Activated CD4-positive, alpha-beta T cell treated with anti-CD3 and anti-CD28 coated beads, Interleukin-2, amount 10 ng/mL, durations not matched to agents 7 days and 5 days (primary cell): ENCODE results near the gene ASB3. TPM values are rescaled to one million over a fixed set of nuclear protein-coding genes. Genes with fewer than 3 reads are reported as not detected.
"Not testable (repeated sequence)": the region's sequence is repeated elsewhere in the genome, so short reads cannot be mapped to it uniquely, and the experiment has no call there.

Experiments used
- CTCF ChIA-PET: fragments of 350-600 bp; sonication (Branson Sonifier 250); formaldehyde crosslinking; loops from one replicate; lab custom pipeline; 2021; ENCODE audit warnings: antibody characterized with exemption; lab: Charles Lee
- POLR2A ChIA-PET: fragments of 350-600 bp; sonication (Branson Sonifier 250); formaldehyde crosslinking; loops from one replicate; lab custom pipeline; 2021; ENCODE audit warnings: antibody characterized with exemption; lab: Charles Lee
- DNase-seq: peaks from one replicate; pipeline ENCODE4 v3.0.0-alpha.2; 2020
- H3K27ac Mint-ChIP-seq: one replicate; pipeline ENCODE4 v1.8.0; 2021; ENCODE audit warnings: mild to moderate bottlenecking, moderate library complexity, mixed read lengths
- H3K27me3 Mint-ChIP-seq: one replicate; pipeline ENCODE4 v1.8.0; 2021; ENCODE audit warnings: mixed read lengths
- H3K36me3 Mint-ChIP-seq: one replicate; pipeline ENCODE4 v1.8.0; 2021; ENCODE audit warnings: low read depth, mixed read lengths
- H3K4me1 Mint-ChIP-seq: one replicate; pipeline ENCODE4 v1.8.0; 2021; ENCODE audit warnings: mixed read lengths
- H3K4me3 Mint-ChIP-seq: one replicate; pipeline ENCODE4 v1.8.0; 2021; ENCODE audit warnings: mild to moderate bottlenecking, moderate library complexity, mixed read lengths
- H3K9me3 Mint-ChIP-seq: one replicate; pipeline ENCODE4 v1.8.0; 2021; ENCODE audit warnings: mixed read lengths
- total RNA-seq, 2 experiments: library from RNA; stranded (reverse); gene quantifications; one replicate each; pipeline ENCODE4 v1.2.3, GENCODE V29; 2021

ASB3 gene
- total RNA-seq, 2 experiments from 2014 or later: 20.2 to 23.3 TPM

- CTCF ChIA-PET: interaction anchor here (0.6 to 2.6 kb wide), 4 partner anchors 12 to 1263 kb away, joined by 3 to 9 read pairs (median 4); partner anchors contain the start of gene CHAC2
- peaks cover 31% of the 10 kb centered on the region for H3K4me1 Mint-ChIP-seq
Observed at GRCh38 chr2:53780056-53780455, 6.7 kb downstream of the ASB3 start.

GRCh38 chr2:53778536-53779162 lies 8.1 kb downstream of the ASB3 start:
- Mint-ChIP-seq H3K4me1 (peaks cover 22% of the 10 kb centered on the region), H3K36me3 (peaks cover 49% of the 10 kb centered on the region), H3K4me3 (no peak overlapping the region), H3K27ac (no peak overlapping the region), H3K27me3 (no peaks in the 10 kb centered on the region), H3K9me3 (no peaks in the 10 kb centered on the region)
- ChIA-PET CTCF (no interaction called here), POLR2A (no interaction called here)
- DNase-seq: no peak

More at GRCh38 chr2:53780056-53780455, 6.7 kb downstream of the ASB3 start:
- Mint-ChIP-seq H3K27ac (peak overlapping the region; percentile 17), H3K36me3 (peaks cover 43% of the 10 kb centered on the region), H3K27me3 (no peaks in the 10 kb centered on the region), H3K4me3 (no peak overlapping the region), H3K9me3 (no peaks in the 10 kb centered on the region)
- POLR2A ChIA-PET: no interaction called here
- DNase-seq: no peak

DNA sequence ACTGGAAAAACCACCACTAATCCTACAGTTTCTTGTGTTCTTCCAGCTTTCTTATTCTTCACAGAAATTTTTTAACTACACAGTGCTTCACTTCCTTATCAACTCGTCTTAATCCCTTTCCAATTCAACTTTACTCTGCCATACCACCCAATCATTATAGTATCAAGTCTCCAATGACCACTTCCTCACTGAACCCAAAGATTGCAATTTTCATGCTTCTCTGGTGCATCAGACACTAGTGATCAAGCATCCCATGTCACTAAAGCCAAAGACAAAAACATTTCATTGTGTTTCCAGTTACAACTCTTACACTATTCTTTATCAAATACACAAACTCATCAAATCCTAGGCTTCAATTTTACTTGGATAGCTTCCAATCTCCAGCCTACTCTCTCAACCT lies 9.6 kb downstream of the ASB3 start:
- H3K4me1 Mint-ChIP-seq: peaks cover 19% of the 10 kb centered on the region
- H3K27ac Mint-ChIP-seq: peak overlapping the region; percentile 0
- H3K36me3 Mint-ChIP-seq: peaks cover 52% of the 10 kb centered on the region
- H3K4me3 Mint-ChIP-seq: no peak overlapping the region
- POLR2A ChIA-PET: no interaction called here
- no peak for DNase-seq
- H3K9me3 Mint-ChIP-seq: peaks cover 2% of the 10 kb centered on the region
- no peaks in the 10 kb centered on the region for H3K27me3 Mint-ChIP-seq
- CTCF ChIA-PET: no interaction called here

DNA sequence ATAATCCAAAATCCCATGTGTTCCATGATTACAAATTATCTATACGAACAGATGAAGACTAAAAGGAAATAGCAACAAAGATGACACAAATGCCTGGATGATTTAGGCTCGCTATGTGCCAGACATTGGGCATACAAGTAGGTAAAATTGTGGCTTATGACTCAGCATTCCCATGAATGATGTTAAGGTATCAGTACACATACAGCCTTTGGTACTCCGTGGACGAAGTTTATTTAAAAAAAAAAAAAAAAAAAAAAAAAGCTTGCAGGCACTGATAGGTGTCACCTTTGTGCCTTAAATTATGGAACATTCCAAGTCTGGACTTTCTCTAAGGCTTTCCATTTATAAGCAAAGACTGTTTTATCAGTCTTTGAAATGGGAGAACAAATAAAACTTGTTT lies 16.5 kb downstream of the ASB3 start:
- no peak for DNase-seq
- peaks cover 26% of the 10 kb centered on the region for H3K36me3 Mint-ChIP-seq
- ChIA-PET CTCF (interaction anchor here (0.6 kb wide), 3 partner anchors 52 to 792 kb away, joined by 3 to 4 read pairs (median 3); no protein-coding TSS in a partner anchor), POLR2A (no interaction called here)
- no peak overlapping the region for H3K27ac Mint-ChIP-seq
- H3K27me3 Mint-ChIP-seq: no peaks in the 10 kb centered on the region
- H3K4me1 Mint-ChIP-seq: peaks cover 43% of the 10 kb centered on the region
- no peak overlapping the region for H3K4me3 Mint-ChIP-seq
- peaks cover 2% of the 10 kb centered on the region for H3K9me3 Mint-ChIP-seq

DNA sequence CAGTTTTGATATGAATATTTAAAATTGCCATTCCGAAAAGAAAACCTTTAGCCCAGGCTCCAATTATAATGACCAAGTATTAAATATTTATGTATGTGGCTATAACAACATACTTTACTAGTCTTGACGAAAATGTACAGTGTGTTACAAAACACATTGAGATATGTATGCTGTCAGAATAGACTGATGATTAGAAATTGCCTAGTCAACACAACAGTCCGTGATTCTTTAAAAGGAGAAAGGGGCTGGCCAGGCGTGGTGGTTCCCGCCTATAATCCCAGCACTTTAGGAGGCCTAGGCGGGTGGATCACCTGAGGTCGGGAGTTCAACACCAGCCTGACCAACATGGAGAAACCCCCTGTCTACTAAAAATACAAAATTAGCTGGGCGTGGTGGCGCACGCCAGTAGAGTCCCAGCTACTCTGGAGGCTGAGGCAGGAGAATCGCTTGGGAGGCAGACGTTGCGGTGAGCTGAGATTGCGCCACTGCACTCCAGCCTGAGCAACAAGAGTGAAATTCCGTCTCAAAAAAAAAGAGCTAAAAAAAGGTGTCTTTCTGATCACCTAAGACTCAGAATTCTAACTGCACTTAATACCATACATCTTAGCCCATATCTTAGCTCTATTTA lies 17.3 kb downstream of the ASB3 start:
- DNase-seq: no peak
- peak overlapping the region; percentile 90 for H3K4me3 Mint-ChIP-seq
- H3K27ac Mint-ChIP-seq: peak overlapping the region; percentile 22
- CTCF ChIA-PET: interaction anchor here (0.6 to 3.1 kb wide), 3 partner anchors 11 to 793 kb away, joined by 3 to 9 read pairs (median 3); no protein-coding TSS in a partner anchor
- POLR2A ChIA-PET: no interaction called here
- H3K36me3 Mint-ChIP-seq: peaks cover 26% of the 10 kb centered on the region
- H3K9me3 Mint-ChIP-seq: peaks cover 2% of the 10 kb centered on the region
- no peaks in the 10 kb centered on the region for H3K27me3 Mint-ChIP-seq
- peaks cover 43% of the 10 kb centered on the region for H3K4me1 Mint-ChIP-seq

GRCh38 chr2:53768242-53768542 lies 18.6 kb downstream of the ASB3 start:
- Mint-ChIP-seq H3K4me3 (peak overlapping the region; percentile 90), H3K27me3 (no peaks in the 10 kb centered on the region), H3K36me3 (peaks cover 27% of the 10 kb centered on the region), H3K9me3 (peaks cover 2% of the 10 kb centered on the region), H3K27ac (peak overlapping the region; percentile 97), H3K4me1 (peaks cover 40% of the 10 kb centered on the region)
- ChIA-PET CTCF (interaction anchor here (0.9 to 3.1 kb wide), 7 partner anchors 8 to 50 kb away, joined by 3 to 10 read pairs (median 7); no protein-coding TSS in a partner anchor), POLR2A (interaction anchor here (0.9 to 1.1 kb wide), 2 partner anchors 12 to 210 kb away, joined by 3 to 5 read pairs; no protein-coding TSS in a partner anchor)
- DNase-seq: no peak

DNA sequence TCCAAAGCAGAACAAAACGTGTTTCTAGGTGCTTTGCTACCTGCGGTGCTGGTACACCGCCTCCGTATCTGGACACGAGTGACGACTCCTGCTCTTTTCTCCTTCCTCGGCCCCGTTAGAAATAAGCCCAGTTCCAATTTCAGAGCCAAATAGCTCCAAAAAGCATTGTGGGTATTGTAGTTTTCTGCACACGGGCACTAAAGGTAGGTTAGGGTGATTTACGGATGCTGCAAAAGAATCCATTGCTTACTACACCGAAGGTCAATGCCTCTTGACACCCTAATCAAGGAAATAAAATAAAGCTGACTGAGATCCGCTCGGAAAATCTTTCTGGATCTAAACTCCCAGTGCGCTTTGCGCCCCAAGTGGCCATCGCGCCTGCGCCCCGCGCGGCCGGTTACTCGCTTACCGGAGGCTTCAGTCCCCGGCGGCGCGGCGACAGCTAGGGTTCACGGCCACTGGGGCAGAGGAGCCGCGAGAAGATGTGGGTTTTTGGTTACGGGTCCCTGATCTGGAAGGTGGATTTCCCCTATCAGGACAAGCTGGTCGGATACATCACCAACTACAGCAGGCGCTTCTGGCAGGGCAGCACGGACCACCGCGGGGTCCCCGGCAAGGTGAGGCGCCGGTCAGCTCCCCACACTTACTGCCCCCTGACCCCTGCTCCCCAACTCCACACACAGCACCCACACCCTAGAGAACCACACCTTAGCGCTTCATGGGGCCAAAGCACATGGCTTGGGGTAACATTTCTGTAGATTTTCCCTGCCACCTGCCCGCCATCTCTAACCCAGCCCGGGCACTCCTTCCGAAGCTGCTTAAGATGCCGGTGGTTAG lies 19.1 kb downstream of the ASB3 start, which contains the start of gene CHAC2:
Gene CHAC2 (plus strand): TSS at position 400 of the 837 bp plus-strand sequence. CDS start 83 bp downstream, at position 483.
- peak within 1 kb of the TSS; percentile 90 for H3K4me3 Mint-ChIP-seq
- peaks cover 2% of the 10 kb centered on the region for H3K9me3 Mint-ChIP-seq
- POLR2A ChIA-PET: interaction anchor here (0.6 to 1.1 kb wide), 4 partner anchors 11 to 211 kb away, joined by 3 to 5 read pairs (median 3); partner anchors contain the start of genes ASB3 and ERLEC1
- H3K27me3 Mint-ChIP-seq: no peaks in the 10 kb centered on the region
- DNase-seq: peak; percentile 87
- peaks cover 40% of the 10 kb centered on the region for H3K4me1 Mint-ChIP-seq
- CTCF ChIA-PET: interaction anchor here (0.9 to 3.1 kb wide), 10 partner anchors 9 to 50 kb away, joined by 3 to 10 read pairs (median 6); partner anchors contain the start of genes ASB3 and ERLEC1
- H3K27ac Mint-ChIP-seq: peak within 1 kb of the TSS; percentile 97
- H3K36me3 Mint-ChIP-seq: peaks cover 26% of the 10 kb centered on the region

DNA sequence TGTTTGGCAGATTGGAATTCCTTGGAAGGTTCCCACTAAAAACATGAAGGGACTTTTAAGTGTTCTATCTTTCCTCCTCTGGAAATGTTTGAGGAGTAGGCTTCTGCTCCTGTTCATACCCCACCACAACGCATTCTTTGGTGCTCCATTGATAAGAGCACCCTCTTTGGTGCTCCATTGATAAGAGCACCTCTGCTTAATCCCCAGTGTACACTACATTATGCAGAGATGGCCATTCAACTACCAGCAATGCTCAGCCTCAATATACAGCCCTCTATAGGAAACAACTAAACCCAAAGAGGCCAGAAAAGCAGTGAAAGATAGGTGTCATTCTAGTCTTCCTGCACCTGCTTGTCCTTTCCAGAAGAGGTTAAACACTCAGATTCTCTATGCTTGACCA lies 21.0 kb downstream of the ASB3 start:
- no peaks in the 10 kb centered on the region for H3K27me3 Mint-ChIP-seq
- peaks cover 26% of the 10 kb centered on the region for H3K36me3 Mint-ChIP-seq
- DNase-seq: no peak
- CTCF ChIA-PET: no interaction called here
- H3K9me3 Mint-ChIP-seq: no peaks in the 10 kb centered on the region
- peak overlapping the region; percentile 37 for H3K27ac Mint-ChIP-seq
- POLR2A ChIA-PET: no interaction called here
- H3K4me1 Mint-ChIP-seq: peaks cover 35% of the 10 kb centered on the region
- H3K4me3 Mint-ChIP-seq: no peak overlapping the region

GRCh38 chr2:53757206-53757605 lies 29.5 kb downstream of the ASB3 start:
- H3K27ac Mint-ChIP-seq, POLR2A ChIA-PET, H3K27me3 Mint-ChIP-seq, H3K4me3 Mint-ChIP-seq, H3K9me3 Mint-ChIP-seq, DNase-seq, H3K4me1 Mint-ChIP-seq: not testable (repeated sequence)
- CTCF ChIA-PET: interaction anchor here (0.8 to 1.8 kb wide), 2 partner anchors 56 to 700 kb away, joined by 3 to 4 read pairs; no protein-coding TSS in a partner anchor
- H3K36me3 Mint-ChIP-seq: peaks cover 19% of the 10 kb centered on the region

- ChIA-PET POLR2A (interaction anchor here (0.6 kb wide), 1 partner anchor 11 kb away, joined by 3 read pairs; the partner anchor contains the start of gene CHAC2), CTCF (interaction anchor here (0.6 to 1.8 kb wide), 2 partner anchors 56 to 1877 kb away, joined by 3 to 4 read pairs; no protein-coding TSS in a partner anchor)
- no peaks in the 10 kb centered on the region for H3K9me3 Mint-ChIP-seq
- H3K4me3 Mint-ChIP-seq: no peak overlapping the region
- no peak for DNase-seq
- H3K4me1 Mint-ChIP-seq: peaks cover 8% of the 10 kb centered on the region
- peaks cover 16% of the 10 kb centered on the region for H3K36me3 Mint-ChIP-seq
- no peaks in the 10 kb centered on the region for H3K27me3 Mint-ChIP-seq
- no peak overlapping the region for H3K27ac Mint-ChIP-seq
Observed at GRCh38 chr2:53756644-53757043, 30.1 kb downstream of the ASB3 start.

DNA sequence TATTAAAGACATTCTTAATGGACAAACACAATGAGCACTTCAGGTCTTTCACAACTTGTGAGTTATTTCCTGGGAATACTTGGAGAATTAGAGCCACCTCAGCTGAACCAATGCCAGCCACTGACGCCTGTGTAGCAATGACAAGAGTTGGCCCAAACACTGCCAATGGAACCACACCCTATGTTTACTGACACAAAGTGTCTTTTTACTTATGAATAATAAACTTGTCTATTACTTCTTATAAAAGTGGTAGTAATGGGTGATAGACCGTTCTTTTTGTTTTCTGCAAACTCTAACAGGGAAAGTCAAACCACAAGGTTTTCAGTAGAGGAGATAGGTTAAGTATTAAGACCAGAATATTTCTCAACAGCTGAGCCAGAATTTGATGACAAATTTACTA lies 31.6 kb downstream of the ASB3 start:
- peaks cover 14% of the 10 kb centered on the region for H3K4me1 Mint-ChIP-seq
- ChIA-PET POLR2A (no interaction called here), CTCF (no interaction called here)
- no peak overlapping the region for H3K4me3 Mint-ChIP-seq
- no peaks in the 10 kb centered on the region for H3K9me3 Mint-ChIP-seq
- no peak for DNase-seq
- peaks cover 20% of the 10 kb centered on the region for H3K36me3 Mint-ChIP-seq
- no peak overlapping the region for H3K27ac Mint-ChIP-seq
- H3K27me3 Mint-ChIP-seq: no peaks in the 10 kb centered on the region

DNA sequence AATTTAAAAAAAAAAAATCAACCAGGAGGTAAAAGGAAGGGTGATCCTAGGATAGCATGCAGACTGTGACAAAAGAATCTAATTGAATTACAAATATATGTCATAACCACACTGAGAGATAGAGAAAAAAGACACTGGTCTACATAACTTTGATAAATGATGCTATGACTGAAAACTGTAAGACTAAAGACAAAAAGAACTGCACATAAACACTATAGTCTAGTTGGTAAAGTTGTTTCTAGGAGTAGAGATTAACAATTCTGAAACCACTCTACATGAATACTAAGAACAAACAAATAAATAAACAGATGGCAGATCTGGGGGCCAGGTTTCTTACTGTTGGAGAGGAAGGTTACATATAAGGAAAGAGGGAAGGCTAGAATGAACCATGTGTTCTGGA lies 33.7 kb downstream of the ASB3 start:
- H3K27me3 Mint-ChIP-seq: no peaks in the 10 kb centered on the region
- H3K36me3 Mint-ChIP-seq: peaks cover 34% of the 10 kb centered on the region
- DNase-seq: no peak
- peaks cover 14% of the 10 kb centered on the region for H3K4me1 Mint-ChIP-seq
- CTCF ChIA-PET: no interaction called here
- H3K27ac Mint-ChIP-seq: no peak overlapping the region
- no peak overlapping the region for H3K4me3 Mint-ChIP-seq
- POLR2A ChIA-PET: no interaction called here
- no peaks in the 10 kb centered on the region for H3K9me3 Mint-ChIP-seq
